Neutrophil (primary cell): Measurements from ENCODE around the gene PLCH2.

Experiments used
- H3K27ac ChIP-seq: fragments of 200-600 bp; sonication (generic); 2 replicates; pipeline ENCODE4 v1.5.1; 2016; ENCODE audit warnings: mild to moderate bottlenecking, moderate library complexity
- H3K27me3 ChIP-seq: fragments of 200-600 bp; sonication (generic); 2 replicates; pipeline ENCODE4 v1.6.0; 2016; ENCODE audit warnings: mild to moderate bottlenecking
- H3K36me3 ChIP-seq: fragments of 200-600 bp; sonication (generic); 2 replicates; pipeline ENCODE4 v1.5.1; 2017
- H3K4me1 ChIP-seq, 2 experiments: fragments of 200-600 bp in 1 of 2; sonication (generic) in 1 of 2; 1 replicate in 1 of 2; 2 replicates in 1 of 2; pipeline versions ENCODE4 v1.5.1 to v1.6.1; 2013 to 2016; ENCODE audit warnings: low read depth in 1 of 2, low read length in 1 of 2, mild to moderate bottlenecking in 1 of 2, moderate library complexity in 1 of 2; ENCODE audit not compliant: control insufficient read depth in 1 of 2, insufficient read depth in 1 of 2
- H3K4me3 ChIP-seq, 2 experiments: fragments of 200-600 bp in 1 of 2; sonication (generic) in 1 of 2; 1 replicate in 1 of 2; 2 replicates in 1 of 2; pipeline ENCODE4 v1.5.1; 2013 to 2016; ENCODE audit warnings: low read depth in 1 of 2, low read length in 1 of 2, mild to moderate bottlenecking in 1 of 2, moderate library complexity in 1 of 2
- H3K9me3 ChIP-seq: fragments of 200-600 bp; sonication (generic); 2 replicates; pipeline ENCODE4 v1.5.1; 2016
- TF ChIP-seq, protein P1 (sequence below): fragments of 200-600 bp; sonication (generic); IDR thresholded peaks from 2 replicates; pipeline ENCODE4 v1.5.1; 2016; ENCODE audit warnings: antibody characterized with exemption

PLCH2 gene

DNA sequence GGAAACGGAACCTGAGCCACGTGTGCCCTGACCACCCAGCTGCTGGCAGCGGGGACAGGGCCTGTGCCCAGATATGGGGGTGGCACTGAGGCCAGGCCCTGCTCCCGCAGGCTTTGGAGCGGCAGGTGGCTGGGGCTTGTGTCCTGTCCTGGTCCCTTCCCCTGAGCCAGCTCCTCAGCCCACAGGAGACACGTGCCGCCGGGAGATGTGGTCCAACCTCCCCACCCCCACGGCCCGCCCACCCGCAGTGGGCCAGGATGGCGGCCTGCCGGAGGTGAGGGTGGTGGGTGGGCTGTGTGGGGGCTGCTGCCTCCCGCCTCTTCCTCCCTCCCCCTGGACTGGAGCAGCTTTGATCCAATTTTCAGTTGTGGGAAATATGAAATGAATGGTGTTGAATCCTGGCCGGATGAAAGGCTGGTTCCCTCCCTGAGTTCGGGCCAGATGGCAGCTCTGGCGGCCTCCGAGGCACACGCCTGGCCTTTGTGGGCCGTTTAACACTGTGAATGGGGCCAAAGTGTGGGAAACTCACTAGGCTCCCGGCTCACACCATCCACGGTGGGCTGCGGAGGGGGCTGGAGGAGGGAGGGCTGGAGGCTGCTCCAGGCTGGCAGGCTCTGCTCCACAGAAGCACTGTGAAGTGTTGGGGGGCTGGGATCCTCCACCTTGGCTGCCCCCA is 56.5 kb downstream of the PLCH2 start:
- Histone ChIP-seq H3K9me3 (no peaks in the 10 kb centered on the region), H3K27me3 (peaks cover 99% of the 10 kb centered on the region), H3K27ac (no peak overlapping the region), H3K36me3 (no peaks in the 10 kb centered on the region), H3K4me1 (peaks cover 0 to 10% of the 10 kb centered on the region in 2 experiments), H3K4me3 (no peak overlapping the region)
- TF ChIP-seq, protein P1, sequence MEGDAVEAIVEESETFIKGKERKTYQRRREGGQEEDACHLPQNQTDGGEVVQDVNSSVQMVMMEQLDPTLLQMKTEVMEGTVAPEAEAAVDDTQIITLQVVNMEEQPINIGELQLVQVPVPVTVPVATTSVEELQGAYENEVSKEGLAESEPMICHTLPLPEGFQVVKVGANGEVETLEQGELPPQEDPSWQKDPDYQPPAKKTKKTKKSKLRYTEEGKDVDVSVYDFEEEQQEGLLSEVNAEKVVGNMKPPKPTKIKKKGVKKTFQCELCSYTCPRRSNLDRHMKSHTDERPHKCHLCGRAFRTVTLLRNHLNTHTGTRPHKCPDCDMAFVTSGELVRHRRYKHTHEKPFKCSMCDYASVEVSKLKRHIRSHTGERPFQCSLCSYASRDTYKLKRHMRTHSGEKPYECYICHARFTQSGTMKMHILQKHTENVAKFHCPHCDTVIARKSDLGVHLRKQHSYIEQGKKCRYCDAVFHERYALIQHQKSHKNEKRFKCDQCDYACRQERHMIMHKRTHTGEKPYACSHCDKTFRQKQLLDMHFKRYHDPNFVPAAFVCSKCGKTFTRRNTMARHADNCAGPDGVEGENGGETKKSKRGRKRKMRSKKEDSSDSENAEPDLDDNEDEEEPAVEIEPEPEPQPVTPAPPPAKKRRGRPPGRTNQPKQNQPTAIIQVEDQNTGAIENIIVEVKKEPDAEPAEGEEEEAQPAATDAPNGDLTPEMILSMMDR, result no peak

DNA sequence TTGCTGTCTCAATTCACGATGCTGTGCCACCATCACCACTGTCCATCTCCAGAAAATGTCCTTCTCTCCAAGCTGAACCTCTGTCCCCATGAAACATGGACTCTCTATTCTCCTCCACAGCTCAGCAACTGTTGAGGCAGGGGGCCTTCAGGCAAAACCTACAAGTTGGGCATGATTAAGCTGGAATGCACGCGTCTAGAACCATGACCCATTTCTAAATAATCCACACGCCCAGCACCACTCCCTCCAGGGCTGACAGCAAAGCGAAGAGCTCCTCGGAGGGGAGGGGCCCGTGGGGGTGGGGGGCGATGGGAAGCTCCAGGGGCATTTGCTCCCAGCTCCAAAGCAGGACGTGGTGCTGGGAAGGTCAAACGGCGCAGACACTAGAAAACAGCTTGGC is 57.3 kb downstream of the PLCH2 start:
- peaks cover 0 to 10% of the 10 kb centered on the region in 2 experiments for H3K4me1 ChIP-seq
- peaks cover 99% of the 10 kb centered on the region for H3K27me3 ChIP-seq

DNA sequence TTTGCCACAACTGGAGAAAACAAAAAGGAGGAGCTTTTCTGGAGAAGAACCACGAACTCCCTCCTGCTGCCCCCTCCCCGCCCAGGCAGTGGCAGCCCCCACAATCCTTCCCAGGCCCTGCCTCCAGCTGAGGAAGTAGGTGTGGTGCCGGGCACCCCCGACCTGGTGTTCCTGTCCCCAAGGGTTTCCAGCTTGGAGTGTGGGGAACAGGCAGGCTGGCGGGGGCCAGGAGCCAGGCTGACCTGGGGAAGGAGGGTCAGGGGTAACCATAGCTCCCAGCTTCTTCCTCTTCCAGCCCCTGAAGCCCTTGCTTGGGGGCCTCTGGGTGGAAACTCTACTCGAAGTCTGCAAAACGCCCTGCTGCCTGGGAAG is 58.2 kb downstream of the PLCH2 start:
- peaks cover 99% of the 10 kb centered on the region for H3K27me3 ChIP-seq
- peaks cover 0 to 10% of the 10 kb centered on the region in 2 experiments for H3K4me1 ChIP-seq
- no peak overlapping the region for H3K27ac ChIP-seq
- no peaks in the 10 kb centered on the region for H3K9me3 ChIP-seq
- no peak overlapping the region for H3K4me3 ChIP-seq
- TF ChIP-seq, protein P1, result no peak
- H3K36me3 ChIP-seq, result no peaks in the 10 kb centered on the region

More for the DNA sequence above, 57.3 kb downstream of the PLCH2 start:
- TF ChIP-seq, protein P1, result no peak
- no peak overlapping the region for H3K4me3 ChIP-seq
- no peaks in the 10 kb centered on the region for H3K9me3 ChIP-seq
- H3K36me3 ChIP-seq, result no peaks in the 10 kb centered on the region
- no peak overlapping the region for H3K27ac ChIP-seq

DNA sequence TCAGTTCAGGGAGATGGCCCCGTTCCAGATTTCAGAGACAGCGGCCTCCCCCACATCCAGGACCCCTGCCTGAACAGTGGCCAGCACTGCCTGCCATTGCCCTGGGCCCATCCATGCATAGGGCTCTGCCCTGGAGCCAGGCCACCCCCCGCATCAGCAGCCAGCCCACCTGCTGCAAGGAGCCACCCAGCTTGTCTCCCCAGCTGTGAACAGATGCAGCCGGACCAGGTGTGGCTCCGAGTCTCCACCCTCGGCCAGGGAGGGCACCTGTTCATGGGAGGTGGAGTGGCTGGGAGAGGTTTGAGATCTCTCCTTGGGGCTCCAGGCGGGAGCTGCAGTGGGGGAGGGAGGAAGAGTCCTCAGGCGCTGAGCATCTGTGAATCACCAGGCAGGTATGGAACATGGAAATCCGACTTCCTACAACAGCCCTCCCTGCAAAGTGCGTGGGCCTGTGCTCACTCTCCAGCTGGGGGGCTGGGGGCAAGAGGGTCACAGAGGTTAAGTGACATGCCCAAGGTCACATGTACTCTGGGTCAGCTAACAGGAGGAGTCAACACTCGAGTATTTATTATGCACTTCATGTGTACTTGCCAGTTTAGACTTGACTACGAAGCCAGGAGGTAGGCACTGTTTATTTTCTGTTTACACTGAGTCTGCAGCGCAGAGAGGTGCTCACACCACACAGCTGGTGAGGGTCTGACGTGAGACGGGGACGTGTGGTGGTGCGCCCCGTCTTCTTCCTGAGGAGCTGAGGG is 58.8 kb downstream of the PLCH2 start:
- Histone ChIP-seq H3K4me1 (peaks cover 0 to 7% of the 10 kb centered on the region in 2 experiments), H3K4me3 (no peak overlapping the region), H3K36me3 (no peaks in the 10 kb centered on the region), H3K9me3 (no peaks in the 10 kb centered on the region), H3K27me3 (peaks cover 99% of the 10 kb centered on the region), H3K27ac (no peak overlapping the region)
- TF ChIP-seq, protein P1, result no peak

DNA sequence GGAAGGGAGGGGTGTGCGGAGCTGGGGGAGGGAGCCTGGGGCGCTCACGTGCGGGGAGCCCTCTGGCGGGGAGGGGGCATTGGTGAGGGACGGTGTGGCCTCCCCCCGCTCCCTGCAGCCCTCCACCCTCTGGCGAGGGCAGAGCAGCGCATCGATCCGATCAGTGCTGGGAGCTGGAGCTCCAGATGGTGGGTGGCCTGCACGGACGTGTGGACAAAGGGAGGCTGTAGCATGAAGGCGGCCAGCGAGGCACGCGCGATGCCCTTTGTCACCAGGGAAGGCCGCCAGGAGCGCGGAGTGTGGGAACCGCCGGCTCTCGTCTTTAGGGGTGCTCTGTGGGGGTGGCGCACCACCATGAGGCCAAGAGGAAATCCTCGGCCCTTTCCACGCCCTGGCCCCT is 59.4 kb downstream of the PLCH2 start:
- TF ChIP-seq, protein P1, result no peak
- Histone ChIP-seq H3K4me1 (peaks cover 0 to under 1% of the 10 kb centered on the region in 2 experiments), H3K27me3 (peaks cover 99% of the 10 kb centered on the region), H3K36me3 (no peaks in the 10 kb centered on the region), H3K27ac (no peak overlapping the region), H3K4me3 (no peak overlapping the region), H3K9me3 (no peaks in the 10 kb centered on the region)
